HEK293 (cell line): ENCODE results near the gene SCN5A.

Source experiments
- CTCF ChIA-PET: fragments of 350-600 bp; formaldehyde crosslinking; extraction: SDS; loops from one replicate; lab custom pipeline; 2021; ENCODE audit warnings: antibody characterized with exemption; lab: Yijun Ruan, JAX
- POLR2A ChIA-PET: fragments of 300-600 bp; formaldehyde crosslinking; extraction: SDS; loops from one replicate; lab custom pipeline; 2020; ENCODE audit warnings: antibody characterized with exemption, inconsistent platforms; lab: Yijun Ruan, JAX
- H3K27ac ChIP-seq: fragments of 200-500 bp; sonication (Bioruptor generic); 2 replicates; pipeline ENCODE4 v1.5.1; 2014; ENCODE audit warnings: low read depth, low read length, control low read depth, inconsistent platforms; ENCODE audit errors: extremely low read depth
- H3K36me3 ChIP-seq, 2 experiments: fragments of 200-500 bp in 1 of 2; sonication (Bioruptor generic) in 1 of 2; 1 replicate in 1 of 2; 2 replicates in 1 of 2; pipeline ENCODE4 v1.5.1; 2014 to 2017; ENCODE audit warnings: inconsistent platforms in 2 of 2, low read length in 2 of 2; ENCODE audit not compliant: control insufficient read depth in 2 of 2, insufficient read depth in 1 of 2
- H3K4me1 ChIP-seq: fragments of 200-500 bp; sonication (Bioruptor generic); 2 replicates; pipeline ENCODE4 v1.5.1; 2014; ENCODE audit warnings: mild to moderate bottlenecking, low read length, inconsistent platforms; ENCODE audit not compliant: control insufficient read depth, insufficient read depth
- H3K4me3 ChIP-seq: 2 replicates; pipeline ENCODE4 v1.5.1; 2011; ENCODE audit warnings: low read depth, mild to moderate bottlenecking, control low read depth, low read length, moderate library complexity
- H3K9me3 ChIP-seq: fragments of 200-500 bp; sonication (Bioruptor generic); 2 replicates; pipeline ENCODE4 v1.5.1; 2014; ENCODE audit warnings: low read depth, low read length, inconsistent platforms; ENCODE audit not compliant: control insufficient read depth, insufficient read depth
- HOXA7 ChIP-seq: sonication (generic); formaldehyde crosslinking; IDR thresholded peaks from 2 replicates; pipeline ENCODE4 v1.8.1; 2022; ENCODE audit warnings: missing genetic modification reagents, borderline replicate concordance
- HOXC10 ChIP-seq: sonication (generic); formaldehyde crosslinking; IDR thresholded peaks from 2 replicates; pipeline ENCODE4 v1.8.1; 2023; ENCODE audit warnings: mild to moderate bottlenecking, missing genetic modification reagents
- KLF7 ChIP-seq: fragments of 450-650 bp; formaldehyde crosslinking; IDR thresholded peaks from 2 replicates; pipeline ENCODE4 v1.5.1; 2016; ENCODE audit warnings: missing biosample characterization, missing genetic modification characterization, borderline replicate concordance
- KLF9 ChIP-seq: fragments of 450-650 bp; formaldehyde crosslinking; IDR thresholded peaks from 2 replicates; pipeline ENCODE4 v1.5.1; 2016; ENCODE audit warnings: missing biosample characterization, missing genetic modification characterization, low read depth
- OVOL3 ChIP-seq: fragments of 450-650 bp; formaldehyde crosslinking; IDR thresholded peaks from 2 replicates; pipeline ENCODE4 v1.5.1; 2016; ENCODE audit warnings: missing biosample characterization, missing genetic modification characterization
- ZBTB20 ChIP-seq: fragments of 450-650 bp; formaldehyde crosslinking; IDR thresholded peaks from 2 replicates; pipeline ENCODE4 v1.5.1; 2016; ENCODE audit warnings: missing biosample characterization, missing genetic modification characterization
- ZBTB48 ChIP-seq: fragments of 450-650 bp; formaldehyde crosslinking; IDR thresholded peaks from 2 replicates; pipeline ENCODE4 v1.5.1; 2016; ENCODE audit warnings: missing biosample characterization, missing genetic modification characterization
- ZEB2 ChIP-seq: fragments of 450-650 bp; formaldehyde crosslinking; IDR thresholded peaks from 2 replicates; pipeline ENCODE4 v1.5.1; 2016; ENCODE audit warnings: missing biosample characterization, missing genetic modification characterization
- ZFP41 ChIP-seq: fragments of 450-650 bp; formaldehyde crosslinking; IDR thresholded peaks from 2 replicates; pipeline ENCODE4 v1.5.1; 2016; ENCODE audit warnings: missing biosample characterization, missing genetic modification characterization, borderline replicate concordance
- ZNF121 ChIP-seq: fragments of 450-650 bp; formaldehyde crosslinking; IDR thresholded peaks from 2 replicates; pipeline ENCODE4 v1.5.1; 2016; ENCODE audit warnings: missing biosample characterization, missing genetic modification characterization
- ZNF133 ChIP-seq: fragments of 450-650 bp; formaldehyde crosslinking; IDR thresholded peaks from 2 replicates; pipeline ENCODE4 v1.5.1; 2016; ENCODE audit warnings: missing biosample characterization, missing genetic modification characterization
- ZNF18 ChIP-seq: fragments of 450-650 bp; formaldehyde crosslinking; IDR thresholded peaks from 2 replicates; pipeline ENCODE4 v1.5.1; 2016; ENCODE audit warnings: missing biosample characterization, missing genetic modification characterization
- ZNF335 ChIP-seq: fragments of 450-650 bp; formaldehyde crosslinking; conservative IDR thresholded peaks from 2 replicates; pipeline ENCODE4 v1.5.1; 2016; ENCODE audit warnings: missing biosample characterization, missing genetic modification characterization
- ZNF366 ChIP-seq: fragments of 450-650 bp; formaldehyde crosslinking; conservative IDR thresholded peaks from 2 replicates; pipeline ENCODE4 v1.5.1; 2016; ENCODE audit warnings: missing biosample characterization, missing genetic modification characterization
- ZNF473 ChIP-seq: fragments of 450-650 bp; formaldehyde crosslinking; IDR thresholded peaks from 2 replicates; pipeline ENCODE4 v1.5.1; 2017; ENCODE audit warnings: missing biosample characterization, missing genetic modification characterization
- ZNF548 ChIP-seq: fragments of 450-650 bp; formaldehyde crosslinking; IDR thresholded peaks from 2 replicates; pipeline ENCODE4 v1.5.1; 2016; ENCODE audit warnings: missing biosample characterization, missing genetic modification characterization
- ZNF561 ChIP-seq: fragments of 450-650 bp; IDR thresholded peaks from 2 replicates; pipeline ENCODE4 v1.5.1; 2018; ENCODE audit warnings: missing biosample characterization, missing genetic modification characterization, borderline replicate concordance
- ZNF596 ChIP-seq: fragments of 450-650 bp; IDR thresholded peaks from 2 replicates; pipeline ENCODE4 v1.5.0; 2018; ENCODE audit warnings: missing biosample characterization, mild to moderate bottlenecking, missing genetic modification characterization, moderate library complexity
- ZNF658 ChIP-seq: fragments of 450-650 bp; formaldehyde crosslinking; IDR thresholded peaks from 2 replicates; pipeline ENCODE4; 2016; ENCODE audit warnings: missing biosample characterization, missing genetic modification characterization
- ZNF785 ChIP-seq: fragments of 450-650 bp; formaldehyde crosslinking; IDR thresholded peaks from 2 replicates; pipeline ENCODE4 v1.5.1; 2016; ENCODE audit warnings: missing biosample characterization, missing genetic modification characterization
- ZNF837 ChIP-seq: fragments of 450-650 bp; formaldehyde crosslinking; IDR thresholded peaks from 2 replicates; pipeline ENCODE4 v1.5.1; 2016; ENCODE audit warnings: missing biosample characterization, missing genetic modification characterization
- TF ChIP-seq, protein P1 (sequence below): fragments of 450-650 bp; formaldehyde crosslinking; IDR thresholded peaks from 2 replicates; pipeline ENCODE4 v1.5.1; 2016; ENCODE audit warnings: missing biosample characterization, missing genetic modification characterization
- TF ChIP-seq, protein P2 (sequence below): fragments of 450-650 bp; formaldehyde crosslinking; IDR thresholded peaks from 2 replicates; pipeline ENCODE4 v1.5.1; 2016; ENCODE audit warnings: missing biosample characterization, missing genetic modification characterization
- TF ChIP-seq, protein P3 (sequence below): fragments of 450-650 bp; formaldehyde crosslinking; optimal IDR thresholded peaks from 2 replicates; pipeline ENCODE3; 2016; ENCODE audit warnings: missing biosample characterization, mild to moderate bottlenecking, missing genetic modification characterization
- TF ChIP-seq, protein P4 (sequence below): IDR thresholded peaks from 2 replicates; pipeline ENCODE4 v1.6.1; 2011; ENCODE audit warnings: mild to moderate bottlenecking, low read depth, low read length, borderline replicate concordance

SCN5A gene

DNA sequence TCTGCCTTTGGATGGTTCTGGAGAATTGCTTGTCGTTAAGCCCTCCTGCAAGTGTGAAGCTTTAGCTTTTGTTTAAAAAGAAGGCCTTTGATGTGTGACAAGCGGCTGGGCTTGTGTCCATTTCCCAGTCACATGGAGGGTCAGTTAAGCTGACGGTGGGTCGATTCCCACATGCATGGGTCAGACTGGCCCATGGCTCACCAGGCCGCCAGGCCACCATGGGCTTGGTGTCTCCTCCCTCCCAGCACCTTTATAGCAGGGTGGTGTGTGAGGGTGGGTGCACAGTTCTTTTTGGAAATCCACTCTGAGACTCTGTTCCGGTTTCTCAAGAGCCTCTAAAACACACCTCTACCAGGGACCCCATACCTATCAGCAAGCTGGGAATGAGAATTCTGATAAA is 67.2 kb downstream of the SCN5A start:
- Histone ChIP-seq H3K4me1 (no peaks in the 10 kb centered on the region), H3K27ac (no peak overlapping the region), H3K4me3 (no peak overlapping the region), H3K9me3 (no peaks in the 10 kb centered on the region), H3K36me3 (no peaks in the 10 kb centered on the region)
- POLR2A ChIA-PET, result no interaction called here
- CTCF ChIA-PET, result no interaction called here
- no peak for TF ChIP-seq KLF9 (tag by site-specific recombination)
- no peak for TF ChIP-seq ZNF473 (tag by site-specific recombination)
- TF ChIP-seq, protein P1, sequence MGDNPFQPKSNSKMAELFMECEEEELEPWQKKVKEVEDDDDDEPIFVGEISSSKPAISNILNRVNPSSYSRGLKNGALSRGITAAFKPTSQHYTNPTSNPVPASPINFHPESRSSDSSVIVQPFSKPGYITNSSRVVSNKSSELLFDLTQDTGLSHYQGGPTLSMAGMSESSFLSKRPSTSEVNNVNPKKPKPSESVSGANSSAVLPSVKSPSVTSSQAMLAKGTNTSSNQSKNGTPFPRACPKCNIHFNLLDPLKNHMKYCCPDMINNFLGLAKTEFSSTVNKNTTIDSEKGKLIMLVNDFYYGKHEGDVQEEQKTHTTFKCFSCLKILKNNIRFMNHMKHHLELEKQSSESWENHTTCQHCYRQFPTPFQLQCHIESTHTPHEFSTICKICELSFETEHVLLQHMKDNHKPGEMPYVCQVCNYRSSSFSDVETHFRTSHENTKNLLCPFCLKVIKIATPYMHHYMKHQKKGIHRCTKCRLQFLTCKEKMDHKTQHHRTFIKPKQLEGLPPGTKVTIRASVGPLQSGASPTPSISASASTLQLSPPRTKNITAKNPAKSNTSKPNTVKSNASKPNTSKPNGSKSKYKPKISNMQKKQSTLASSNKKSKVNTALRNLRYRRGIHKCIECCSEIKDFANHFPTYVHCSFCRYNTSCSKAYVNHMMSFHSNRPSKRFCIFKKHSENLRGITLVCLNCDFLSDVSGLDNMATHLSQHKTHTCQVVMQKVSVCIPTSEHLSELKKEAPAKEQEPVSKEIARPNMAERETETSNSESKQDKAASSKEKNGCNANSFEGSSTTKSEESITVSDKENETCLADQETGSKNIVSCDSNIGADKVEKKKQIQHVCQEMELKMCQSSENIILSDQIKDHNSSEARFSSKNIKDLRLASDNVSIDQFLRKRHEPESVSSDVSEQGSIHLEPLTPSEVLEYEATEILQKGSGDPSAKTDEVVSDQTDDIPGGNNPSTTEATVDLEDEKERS (tag by site-specific recombination), result no peak
- TF ChIP-seq ZNF837, result no peak
- TF ChIP-seq OVOL3, result no peak
- TF ChIP-seq ZNF335 (tag by site-specific recombination), result no peak
- no peak for TF ChIP-seq ZNF18 (tag by site-specific recombination)
- TF ChIP-seq, protein P2, sequence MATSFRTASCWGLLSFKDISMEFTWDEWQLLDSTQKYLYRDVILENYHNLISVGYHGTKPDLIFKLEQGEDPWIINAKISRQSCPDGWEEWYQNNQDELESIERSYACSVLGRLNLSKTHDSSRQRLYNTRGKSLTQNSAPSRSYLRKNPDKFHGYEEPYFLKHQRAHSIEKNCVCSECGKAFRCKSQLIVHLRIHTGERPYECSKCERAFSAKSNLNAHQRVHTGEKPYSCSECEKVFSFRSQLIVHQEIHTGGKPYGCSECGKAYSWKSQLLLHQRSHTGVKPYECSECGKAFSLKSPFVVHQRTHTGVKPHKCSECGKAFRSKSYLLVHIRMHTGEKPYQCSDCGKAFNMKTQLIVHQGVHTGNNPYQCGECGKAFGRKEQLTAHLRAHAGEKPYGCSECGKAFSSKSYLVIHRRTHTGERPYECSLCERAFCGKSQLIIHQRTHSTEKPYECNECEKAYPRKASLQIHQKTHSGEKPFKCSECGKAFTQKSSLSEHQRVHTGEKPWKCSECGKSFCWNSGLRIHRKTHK, result no peak
- no peak for TF ChIP-seq ZFP41 (tag by site-specific recombination)
- TF ChIP-seq ZNF548, result no peak
- no peak for TF ChIP-seq ZBTB48 (tag by site-specific recombination)
- TF ChIP-seq, protein P3, sequence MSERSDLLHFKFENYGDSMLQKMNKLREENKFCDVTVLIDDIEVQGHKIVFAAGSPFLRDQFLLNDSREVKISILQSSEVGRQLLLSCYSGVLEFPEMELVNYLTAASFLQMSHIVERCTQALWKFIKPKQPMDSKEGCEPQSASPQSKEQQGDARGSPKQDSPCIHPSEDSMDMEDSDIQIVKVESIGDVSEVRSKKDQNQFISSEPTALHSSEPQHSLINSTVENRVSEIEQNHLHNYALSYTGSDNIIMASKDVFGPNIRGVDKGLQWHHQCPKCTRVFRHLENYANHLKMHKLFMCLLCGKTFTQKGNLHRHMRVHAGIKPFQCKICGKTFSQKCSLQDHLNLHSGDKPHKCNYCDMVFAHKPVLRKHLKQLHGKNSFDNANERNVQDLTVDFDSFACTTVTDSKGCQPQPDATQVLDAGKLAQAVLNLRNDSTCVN (tag by site-specific recombination), result no peak
- no peak for TF ChIP-seq ZNF658 (tag by site-specific recombination)
- TF ChIP-seq ZNF596 (tag by site-specific recombination), result no peak

DNA sequence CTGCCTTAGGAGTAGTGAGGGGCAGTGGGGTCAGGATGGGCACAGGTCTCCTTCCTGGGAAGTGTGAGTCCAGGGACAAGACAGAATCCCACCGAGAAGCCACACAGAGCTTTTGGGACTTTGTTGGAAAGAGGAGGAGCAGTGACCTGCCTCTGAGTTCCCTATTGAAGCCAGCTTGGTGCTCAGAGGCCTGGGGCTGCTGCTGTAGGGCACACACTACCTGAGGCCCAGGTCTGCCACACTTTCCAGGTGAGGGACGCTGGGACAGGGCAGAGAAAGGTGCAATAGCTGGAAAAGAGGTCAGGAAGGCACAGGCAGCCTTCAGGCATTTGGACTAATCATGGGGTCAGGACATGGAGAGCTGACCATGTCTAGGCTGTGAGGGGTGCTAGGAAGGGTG is 67.7 kb downstream of the SCN5A start:
- ChIA-PET POLR2A (no interaction called here), CTCF (no interaction called here)
- no peaks in the 10 kb centered on the region for H3K4me1 ChIP-seq
- TF ChIP-seq ZNF366 (no peak), ZNF561 (tag by site-specific recombination) (no peak), ZNF121 (tag by site-specific recombination) (no peak), ZNF133 (no peak), HOXA7 (no peak), ZEB2 (tag by site-specific recombination) (no peak), ZNF785 (tag by site-specific recombination) (no peak), KLF7 (tag by site-specific recombination) (no peak), HOXC10 (no peak), ZBTB20 (tag by site-specific recombination) (no peak)
- TF ChIP-seq, protein P4, sequence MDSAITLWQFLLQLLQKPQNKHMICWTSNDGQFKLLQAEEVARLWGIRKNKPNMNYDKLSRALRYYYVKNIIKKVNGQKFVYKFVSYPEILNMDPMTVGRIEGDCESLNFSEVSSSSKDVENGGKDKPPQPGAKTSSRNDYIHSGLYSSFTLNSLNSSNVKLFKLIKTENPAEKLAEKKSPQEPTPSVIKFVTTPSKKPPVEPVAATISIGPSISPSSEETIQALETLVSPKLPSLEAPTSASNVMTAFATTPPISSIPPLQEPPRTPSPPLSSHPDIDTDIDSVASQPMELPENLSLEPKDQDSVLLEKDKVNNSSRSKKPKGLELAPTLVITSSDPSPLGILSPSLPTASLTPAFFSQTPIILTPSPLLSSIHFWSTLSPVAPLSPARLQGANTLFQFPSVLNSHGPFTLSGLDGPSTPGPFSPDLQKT, result no peak
- TF ChIP-seq, all 188 proteins: peak for 0
- Histone ChIP-seq H3K4me3 (no peak overlapping the region), H3K27ac (no peak overlapping the region), H3K36me3 (no peaks in the 10 kb centered on the region), H3K9me3 (no peaks in the 10 kb centered on the region)
